Endothelial cell of umbilical vein (primary cell): ENCODE measurements around the gene GALR2. TPM values are rescaled to one million over a fixed set of nuclear protein-coding genes. Genes with fewer than 3 reads are reported as not detected.

ENCODE experiments used
- BruUV-seq: library from RNA; stranded (reverse); fragments of 400-500 nt; replicated peaks from 2 replicates; lab custom pipeline; 2021; lab: Mats Ljungman, UMichigan
- CTCF ChIA-PET: fragments of 300-600, 350-600 bp; sonication (Branson Sonifier 250); formaldehyde crosslinking; loops from one replicate; lab custom pipeline; 2021; ENCODE audit warnings: antibody characterized with exemption, inconsistent platforms; lab: Charles Lee
- POLR2A ChIA-PET: fragments of 300-600, 350-600 bp; sonication (Branson Sonifier 250); formaldehyde crosslinking; loops from one replicate; lab custom pipeline; 2021; ENCODE audit warnings: antibody characterized with exemption, inconsistent platforms; lab: Charles Lee
- DNase-seq: peaks from one replicate; pipeline ENCODE4 v3.0.0-alpha.2; 2011; ENCODE audit warnings: low read depth, low spot score
- FAIRE-seq: peaks from 2 replicates; lab custom pipeline; 2011; peaks lifted over from hg19 to GRCh38; lab: Jason Lieb, UNC
- H2AFZ ChIP-seq: 2 replicates; pipeline ENCODE4 v1.6.0; 2012; ENCODE audit warnings: low read depth, low read length, control low read depth, inconsistent platforms
- H3K27ac ChIP-seq: 2 replicates; pipeline ENCODE4 v1.5.1; 2011; ENCODE audit warnings: low read depth, mild to moderate bottlenecking, control low read depth, low read length, moderate library complexity; ENCODE audit not compliant: insufficient read depth
- H3K27me3 ChIP-seq, 2 experiments: 2 replicates each; pipeline versions ENCODE4 v1.6.0 to v1.6.1; 2011; ENCODE audit warnings: low read length in 2 of 2, mixed read lengths in 1 of 2; ENCODE audit not compliant: control insufficient read depth in 2 of 2, insufficient read depth in 2 of 2
- H3K36me3 ChIP-seq, 2 experiments: 2 replicates in 1 of 2; 3 replicates in 1 of 2; pipeline ENCODE4 v1.5.1; 2011; ENCODE audit warnings: low read length in 2 of 2, mild to moderate bottlenecking in 1 of 2, moderate library complexity in 1 of 2; ENCODE audit not compliant: control insufficient read depth in 2 of 2, insufficient read depth in 2 of 2; ENCODE audit errors: extremely low read depth in 1 of 2
- H3K4me1 ChIP-seq: 3 replicates; pipeline ENCODE4 v1.5.1; 2011; ENCODE audit warnings: mild to moderate bottlenecking, low read length; ENCODE audit not compliant: control insufficient read depth, insufficient read depth; ENCODE audit errors: extremely low read depth
- H3K4me2 ChIP-seq: 2 replicates; pipeline ENCODE4 v1.6.1; 2011; ENCODE audit warnings: low read length, control low read depth, mixed read lengths; ENCODE audit not compliant: insufficient read depth
- H3K4me3 ChIP-seq, 3 experiments: fragments of 200-600 bp in 1 of 3; sonication (generic), shearing (Covaris generic) in 1 of 3; replicated peaks in 1 of 3; 2 replicates each; pipeline ENCODE4 v1.5.1; 2011 to 2016; ENCODE audit warnings: control low read depth in 3 of 3, low read length in 3 of 3, mild to moderate bottlenecking in 2 of 3, inconsistent platforms in 1 of 3, low read depth in 1 of 3, moderate library complexity in 1 of 3; ENCODE audit not compliant: insufficient read depth in 1 of 3
- H3K79me2 ChIP-seq: 2 replicates; pipeline ENCODE4 v1.6.0; 2012; ENCODE audit warnings: low read length, inconsistent platforms; ENCODE audit not compliant: control insufficient read depth, insufficient read depth
- H3K9ac ChIP-seq: replicated peaks from 2 replicates; pipeline ENCODE3; 2011; ENCODE audit warnings: low read length, control low read depth; ENCODE audit not compliant: insufficient read depth; ENCODE audit errors: extremely low read depth
- H3K9me1 ChIP-seq: replicated peaks from 3 replicates; pipeline ENCODE4 v1.6.0; 2011; ENCODE audit warnings: mild to moderate bottlenecking, low read length; ENCODE audit not compliant: control insufficient read depth, insufficient read depth; ENCODE audit errors: extremely low read depth
- H3K9me3 ChIP-seq: replicated peaks from 2 replicates; pipeline ENCODE4 v1.5.1; 2012; ENCODE audit warnings: low read length, inconsistent platforms; ENCODE audit not compliant: control insufficient read depth, insufficient read depth
- H4K20me1 ChIP-seq: replicated peaks from 2 replicates; pipeline ENCODE3; 2011; ENCODE audit warnings: mild to moderate bottlenecking, low read length; ENCODE audit not compliant: control insufficient read depth, insufficient read depth; ENCODE audit errors: extremely low read depth
- EZH2 ChIP-seq: IDR thresholded peaks from 2 replicates; pipeline ENCODE4 v1.6.1; 2012; ENCODE audit warnings: borderline replicate concordance, low read depth, mild to moderate bottlenecking, moderate library complexity, low read length, inconsistent platforms; ENCODE audit not compliant: severe bottlenecking
- FOS ChIP-seq: IDR thresholded peaks from 2 replicates; pipeline ENCODE4 v1.6.1; 2011; ENCODE audit warnings: mild to moderate bottlenecking, low read length, moderate library complexity, borderline replicate concordance; ENCODE audit not compliant: insufficient read depth
- MAX ChIP-seq: IDR thresholded peaks from 2 replicates; pipeline ENCODE4 v1.6.1; 2011; ENCODE audit not compliant: insufficient read depth, insufficient read length
- MYC ChIP-seq: IDR thresholded peaks from one replicate; pipeline ENCODE4 v1.6.1; 2011; ENCODE audit warnings: mild to moderate bottlenecking, low read depth, low read length
- POLR2A ChIP-seq: IDR thresholded peaks from 2 replicates; pipeline ENCODE4 v1.6.1; 2012; ENCODE audit warnings: low read depth, mild to moderate bottlenecking, control low read depth, low read length
- dilution Hi-C: fragments of 300-500 bp; cut with MboI; formaldehyde crosslinking; loops from one replicate; pipeline ENCODE4 v1.15.0; 2019; ENCODE audit warnings: low sequenced_read_pairs; ENCODE audit not compliant: extremely low pct_ligation_motif_present
- intact Hi-C: fragments of 100-400 bp; cut with micrococcal nuclease; formaldehyde crosslinking; loops from one replicate; pipeline ENCODE4 v1.10.0; 2022
- polyA plus RNA-seq, 4 experiments: library from polyadenylated mRNA; depleted of rRNA in 3 of 4; stranded (reverse) in 3 of 4; unstranded in 1 of 4; fragments of >200 nt; gene quantifications; 2 replicates each; pipeline versions ENCODE4 v1.2.1 to v1.2.3, GENCODE V29; 2011 to 2012; ENCODE audit warnings: missing spikeins in 1 of 4
- total RNA-seq: library from RNA; stranded (reverse); gene quantifications from 2 replicates; pipeline ENCODE4 v1.2.3, GENCODE V29; 2021
- TF ChIP-seq, protein P1 (sequence below), 2 donors: IDR thresholded peaks; 1 replicate in 1 of 2; 2 replicates in 1 of 2; pipeline ENCODE4 v1.5.1; 2011; ENCODE audit warnings: low read length in 2 of 2, mild to moderate bottlenecking in 2 of 2, moderate library complexity in 2 of 2, control low read depth in 1 of 2, inconsistent platforms in 1 of 2, low read depth in 1 of 2; ENCODE audit not compliant: insufficient read depth in 1 of 2; ENCODE audit errors: extremely low read depth in 1 of 2

The GALR2 gene
- total and polyA plus RNA-seq, 2 donors (not counting 3 experiments of a cell fraction or from before 2014, with no cell fraction given): 0.47 TPM; not detected in 1

DNA sequence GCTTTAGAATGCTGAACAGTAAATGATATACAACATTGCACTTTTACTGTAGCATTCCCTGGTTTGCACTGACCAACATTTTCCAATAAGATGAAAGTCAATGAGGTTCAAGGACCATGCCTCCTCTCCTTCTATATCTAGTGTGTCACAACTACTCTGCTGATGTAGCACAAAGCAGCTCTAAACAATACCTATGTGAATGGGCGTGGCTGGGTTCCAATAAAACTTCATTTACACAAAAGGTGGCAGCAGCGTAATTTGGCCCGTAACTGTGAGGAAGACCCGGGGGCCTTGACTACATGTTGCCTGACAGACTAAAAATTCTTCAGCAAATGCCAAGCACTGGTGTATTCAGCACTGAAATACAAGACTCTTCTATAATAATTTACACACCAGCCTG lies 8.8 kb upstream of the GALR2 start:
- no peak overlapping the region for H3K9ac ChIP-seq
- intact Hi-C loops: no loop called here
- no peak overlapping the region for H3K4me2 ChIP-seq
- DNase-seq (no peak), FAIRE-seq (no peak)
- ChIA-PET CTCF (interaction anchor here (1.0 to 1.3 kb wide), 2 partner anchors 43 to 51 kb away, joined by 3 to 4 read pairs; no protein-coding TSS in a partner anchor), POLR2A (interaction anchor here (0.5 to 0.7 kb wide), 3 partner anchors 13 to 319 kb away, joined by 3 to 6 read pairs (median 3); partner anchors contain the start of gene SPHK1)
- H3K4me3 ChIP-seq: no peak overlapping the region
- H3K9me3 ChIP-seq: no peaks in the 10 kb centered on the region
- H3K36me3 ChIP-seq: peaks cover 25 to 47% of the 10 kb centered on the region in 2 experiments
- H3K27ac ChIP-seq: no peak overlapping the region
- H2AFZ ChIP-seq: no peak overlapping the region
- no peaks in the 10 kb centered on the region for H3K27me3 ChIP-seq
- peaks cover 2% of the 10 kb centered on the region for H4K20me1 ChIP-seq
- no peak for TF ChIP-seq EZH2
- TF ChIP-seq MAX: no peak
- TF ChIP-seq, protein P1, sequence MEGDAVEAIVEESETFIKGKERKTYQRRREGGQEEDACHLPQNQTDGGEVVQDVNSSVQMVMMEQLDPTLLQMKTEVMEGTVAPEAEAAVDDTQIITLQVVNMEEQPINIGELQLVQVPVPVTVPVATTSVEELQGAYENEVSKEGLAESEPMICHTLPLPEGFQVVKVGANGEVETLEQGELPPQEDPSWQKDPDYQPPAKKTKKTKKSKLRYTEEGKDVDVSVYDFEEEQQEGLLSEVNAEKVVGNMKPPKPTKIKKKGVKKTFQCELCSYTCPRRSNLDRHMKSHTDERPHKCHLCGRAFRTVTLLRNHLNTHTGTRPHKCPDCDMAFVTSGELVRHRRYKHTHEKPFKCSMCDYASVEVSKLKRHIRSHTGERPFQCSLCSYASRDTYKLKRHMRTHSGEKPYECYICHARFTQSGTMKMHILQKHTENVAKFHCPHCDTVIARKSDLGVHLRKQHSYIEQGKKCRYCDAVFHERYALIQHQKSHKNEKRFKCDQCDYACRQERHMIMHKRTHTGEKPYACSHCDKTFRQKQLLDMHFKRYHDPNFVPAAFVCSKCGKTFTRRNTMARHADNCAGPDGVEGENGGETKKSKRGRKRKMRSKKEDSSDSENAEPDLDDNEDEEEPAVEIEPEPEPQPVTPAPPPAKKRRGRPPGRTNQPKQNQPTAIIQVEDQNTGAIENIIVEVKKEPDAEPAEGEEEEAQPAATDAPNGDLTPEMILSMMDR (IDR thresholded peaks at IDR 0.05; ENCODE audit: extremely low read depth in 1 of 2, insufficient read depth in 1 of 2, low read depth in 1 of 2, low read length in 2 of 2): no peak
- TF ChIP-seq POLR2A: no peak
- TF ChIP-seq MYC: no peak
- no peak for TF ChIP-seq FOS
- H3K9me1 ChIP-seq: no peaks in the 10 kb centered on the region
- BruUV-seq: no TSS peak
- H3K79me2 ChIP-seq: peaks cover 20% of the 10 kb centered on the region
- H3K4me1 ChIP-seq: peaks cover 3% of the 10 kb centered on the region
- dilution Hi-C loops: no loop called here
